HG02610 (cell line): ENCODE measurements around the gene ETFDH.
"Not testable (repeated sequence)": the region's sequence is repeated elsewhere in the genome, so short reads cannot be mapped to it uniquely, and the experiment has no call there.

Source experiments
- ATAC-seq: cut with Tn5 transposase; IDR thresholded peaks from one replicate; pipeline ENCODE4 v1.9.1; 2021; ENCODE audit warnings: mild to moderate bottlenecking, moderate library complexity; ENCODE audit not compliant: unreplicated experiment

ETFDH gene

GRCh38 chr4:158676076-158676475 lies 4.0 kb downstream of the ETFDH start:
- ATAC-seq, result no peak

- no peak for ATAC-seq
Measured at GRCh38 chr4:158678767-158679166, 6.7 kb downstream of the ETFDH start.

- no peak for ATAC-seq
Measured at GRCh38 chr4:158681629-158682028, 9.5 kb downstream of the ETFDH start.

GRCh38 chr4:158682066-158682465 lies 10.0 kb downstream of the ETFDH start:
- no peak for ATAC-seq

GRCh38 chr4:158688813-158689212 lies 16.7 kb downstream of the ETFDH start:
- ATAC-seq, result no peak

- ATAC-seq, result no peak
Measured at GRCh38 chr4:158704274-158704673, 32.2 kb downstream of the ETFDH start.

GRCh38 chr4:158710814-158711213 lies 38.7 kb downstream of the ETFDH start:
- no peak for ATAC-seq

GRCh38 chr4:158712622-158713021 lies 40.5 kb downstream of the ETFDH start:
- peak; percentile 59 for ATAC-seq

- ATAC-seq, result no peak
Measured at GRCh38 chr4:158714937-158715336, 42.8 kb downstream of the ETFDH start.

- ATAC-seq, result no peak
Measured at GRCh38 chr4:158715802-158716201, 43.7 kb downstream of the ETFDH start.

GRCh38 chr4:158721680-158722079 lies 49.6 kb downstream of the ETFDH start:
- ATAC-seq, result no peak

GRCh38 chr4:158722291-158722916 lies 50.3 kb downstream of the ETFDH start:
- peak; percentile 6 for ATAC-seq

- ATAC-seq, result peak; percentile 97
Measured at GRCh38 chr4:158722917-158723793, 51.1 kb downstream of the ETFDH start, which contains the start of gene PPID. Gene PPID (minus strand): TSS chr4:158723396. CDS start chr4:158723288, 108 bp downstream.

- ATAC-seq, result no peak
Measured at GRCh38 chr4:158724637-158725036, 52.5 kb downstream of the ETFDH start.

- no peak for ATAC-seq
Measured at GRCh38 chr4:158726633-158727032, 54.5 kb downstream of the ETFDH start.

GRCh38 chr4:158728236-158728635 lies 56.1 kb downstream of the ETFDH start:
- ATAC-seq, result no peak

GRCh38 chr4:158729716-158730559 lies 57.8 kb downstream of the ETFDH start:
- peak; percentile 88 for ATAC-seq

GRCh38 chr4:158738866-158739265 lies 66.8 kb downstream of the ETFDH start:
- ATAC-seq, result no peak

- ATAC-seq, result no peak
Measured at GRCh38 chr4:158739600-158739999, 67.5 kb downstream of the ETFDH start.

- ATAC-seq, result no peak
Measured at GRCh38 chr4:158741326-158742021, 69.4 kb downstream of the ETFDH start.

GRCh38 chr4:158746537-158746936 lies 74.4 kb downstream of the ETFDH start:
- not testable (repeated sequence) for ATAC-seq
